ENCODE results near the gene MAPK7.

The MAPK7 gene

DNA sequence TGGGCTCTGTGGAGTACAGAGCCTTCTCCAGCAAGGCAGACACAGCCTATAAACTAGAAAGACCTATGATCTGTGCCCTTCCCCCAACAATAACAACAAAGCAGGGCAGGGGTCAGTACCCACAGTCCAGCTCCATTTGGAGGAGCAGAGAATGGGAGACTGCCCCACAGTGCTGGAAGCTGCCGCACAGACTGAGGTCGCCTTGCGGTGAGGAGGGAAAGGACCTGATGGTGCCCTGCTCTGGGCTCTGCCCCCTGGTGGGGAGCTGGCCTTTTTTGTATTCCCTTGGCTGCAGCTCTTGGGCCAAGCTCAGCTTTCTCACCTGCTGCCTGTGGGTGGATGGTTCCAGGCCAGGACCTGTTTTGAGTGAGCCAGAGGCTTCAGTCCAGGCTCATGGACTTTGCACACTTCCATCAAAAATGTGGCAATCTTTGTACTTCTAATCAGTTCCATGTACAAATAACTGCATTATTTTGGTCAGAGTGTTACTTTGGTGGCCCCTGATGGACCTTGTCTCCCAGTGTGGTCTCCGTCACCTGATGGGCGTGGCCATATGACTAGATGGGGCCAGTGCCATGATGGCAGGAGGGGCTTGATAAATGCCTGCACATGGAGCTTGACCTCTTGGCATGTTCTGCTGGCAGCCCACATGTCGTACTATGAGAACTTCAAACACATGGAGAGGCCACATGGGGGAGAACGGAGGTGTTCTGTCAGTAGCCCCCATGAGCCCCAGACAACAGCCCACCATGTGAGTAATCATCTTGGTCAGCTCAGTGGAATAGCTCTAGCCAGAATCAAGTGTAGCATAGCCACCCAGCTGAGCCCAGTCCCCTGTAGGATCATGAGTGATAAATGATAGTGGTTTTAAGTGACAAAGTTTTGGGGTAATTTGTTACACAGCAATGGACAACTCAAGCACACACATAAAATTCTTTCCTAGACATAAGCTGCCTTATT lies 40.0 kb upstream of the MAPK7 start:
- TF ChIP-seq GATA2 (IDR thresholded peaks at IDR 0.05; ENCODE audit: low read depth, low read length) (no peak), GATA3 (IDR thresholded peaks at IDR 0.05; ENCODE audit: low read depth, low read length) (no peak)

DNA sequence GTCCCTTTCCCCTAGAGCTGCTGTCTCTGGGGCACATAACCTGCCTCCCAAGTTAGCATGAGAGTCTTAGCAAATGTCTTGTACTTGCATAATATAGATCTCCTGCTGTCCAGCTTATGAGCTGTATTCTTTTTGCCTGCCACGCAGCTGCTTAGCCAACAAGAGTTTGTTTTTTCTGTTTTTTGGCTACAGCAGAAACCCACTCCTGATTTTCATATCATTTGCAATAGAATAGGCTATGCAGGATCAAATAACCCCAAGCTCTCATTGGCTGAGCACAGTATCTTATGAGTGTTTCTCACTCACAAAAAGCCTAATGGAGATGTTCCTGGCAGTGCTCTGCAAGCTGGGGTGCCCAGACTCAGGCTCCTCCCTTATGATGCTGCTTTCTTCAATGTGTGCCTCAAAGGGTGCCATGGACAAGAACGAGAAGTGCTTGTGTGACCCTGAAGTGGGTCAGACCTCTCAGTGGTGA lies 38.9 kb upstream of the MAPK7 start:
- no peak for TF ChIP-seq GATA2 (IDR thresholded peaks at IDR 0.05; ENCODE audit: low read depth, low read length)
- TF ChIP-seq GATA3 (IDR thresholded peaks at IDR 0.05; ENCODE audit: low read depth, low read length) = no peak

DNA sequence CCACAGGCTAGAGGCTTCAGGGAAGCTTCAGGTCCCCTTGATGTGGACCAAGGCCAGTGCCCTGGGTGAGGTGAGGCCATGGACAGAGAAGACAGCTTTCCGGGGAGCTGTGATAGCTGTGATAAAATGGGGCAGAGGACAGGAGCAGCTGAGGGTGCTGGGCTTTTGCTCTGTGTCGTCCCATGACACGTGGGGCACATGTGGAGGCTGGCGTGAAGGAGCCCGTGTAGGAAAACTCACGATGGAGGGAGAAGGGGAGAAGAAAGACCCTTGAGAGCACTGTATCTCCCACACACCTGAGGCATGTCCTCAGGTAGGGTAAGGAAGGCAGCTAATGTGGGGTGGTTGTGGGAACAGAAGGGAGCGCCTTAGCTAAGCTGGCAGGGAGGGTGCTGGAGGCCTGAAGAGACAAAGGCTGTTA lies 37.1 kb upstream of the MAPK7 start:
- TF ChIP-seq GATA2 (IDR thresholded peaks at IDR 0.05; ENCODE audit: low read depth, low read length) = no peak
- TF ChIP-seq GATA3 (IDR thresholded peaks at IDR 0.05; ENCODE audit: low read depth, low read length) = no peak

DNA sequence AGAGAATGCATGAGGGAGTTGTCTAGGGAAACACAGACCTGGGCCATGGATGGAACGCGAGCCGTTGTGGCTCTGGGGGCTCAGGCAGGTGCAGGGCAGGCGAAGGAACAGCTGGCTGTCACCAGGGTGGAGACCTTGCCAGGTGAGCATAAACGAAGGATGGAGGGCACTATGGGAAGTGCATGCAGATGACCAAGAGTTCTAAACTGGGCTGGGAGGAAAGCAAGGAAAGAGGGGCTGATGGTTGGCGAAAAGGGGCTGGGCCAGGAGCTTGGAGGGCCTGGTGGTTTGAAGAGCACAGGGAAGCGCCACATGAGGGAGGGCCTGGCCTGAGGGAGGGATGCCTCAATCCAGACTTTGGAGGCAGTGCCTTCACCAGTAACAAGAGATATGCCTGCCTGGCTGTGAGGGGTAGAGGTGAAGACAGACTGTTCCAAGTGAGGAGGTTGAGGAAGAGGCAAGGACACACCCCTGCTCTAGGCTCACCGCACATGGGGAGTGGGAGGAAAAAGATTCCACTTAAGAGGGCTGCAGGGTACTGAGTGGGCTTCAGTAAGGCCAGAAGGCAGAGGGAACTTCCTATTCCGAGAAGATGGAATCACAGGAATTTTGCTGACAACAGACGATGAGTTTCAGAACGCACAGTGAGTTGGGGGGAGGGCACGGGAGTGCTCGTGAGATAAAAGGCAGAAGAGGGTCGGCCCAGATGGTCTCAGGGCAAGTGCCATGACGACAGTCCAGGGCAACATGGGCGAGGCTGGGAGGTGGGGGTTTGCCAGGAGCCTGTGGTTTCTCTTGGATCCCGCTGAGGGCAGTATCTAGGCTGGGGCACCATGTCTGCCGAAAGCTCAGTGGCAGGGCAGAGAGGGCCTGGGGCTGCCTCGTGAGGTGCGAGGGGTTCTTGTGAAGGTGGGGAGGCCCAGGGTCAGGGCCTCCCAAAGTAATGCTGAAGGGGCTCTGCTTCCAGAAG lies 36.4 kb upstream of the MAPK7 start:
- no peak for TF ChIP-seq GATA2 (IDR thresholded peaks at IDR 0.05; ENCODE audit: low read depth, low read length)
- no peak for TF ChIP-seq GATA3 (IDR thresholded peaks at IDR 0.05; ENCODE audit: low read depth, low read length)

DNA sequence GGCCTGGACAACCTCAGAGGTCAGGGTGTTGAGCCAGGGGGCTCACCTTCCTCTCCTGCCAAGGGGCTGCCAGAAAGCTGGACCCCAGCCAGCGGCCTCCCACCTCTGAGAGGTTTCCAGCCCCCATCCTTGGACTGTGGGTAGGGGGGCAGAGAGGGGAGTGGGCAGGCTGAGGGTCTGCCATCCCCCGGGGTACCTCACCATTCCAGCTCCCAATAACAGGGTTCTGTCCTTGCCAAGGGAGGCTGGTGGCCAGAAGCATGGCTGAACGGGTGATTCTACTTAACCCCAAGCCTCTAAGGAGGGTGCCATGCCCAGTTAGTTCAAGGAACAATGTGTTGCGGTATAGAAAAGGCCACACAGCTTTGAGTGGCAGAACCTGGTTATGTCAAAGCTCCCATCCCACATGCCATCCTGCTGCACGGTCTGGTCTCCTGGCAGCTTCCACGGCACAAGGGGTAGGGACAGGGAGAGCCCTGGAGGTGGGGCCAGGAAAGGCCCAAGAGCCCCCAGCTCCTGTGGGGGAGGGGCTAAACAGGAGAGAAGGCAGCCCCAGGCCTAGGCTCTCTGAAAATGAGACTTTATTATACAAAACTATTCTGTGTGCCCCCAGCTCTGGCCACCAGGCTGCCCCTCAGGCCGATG lies 35.6 kb upstream of the MAPK7 start:
- TF ChIP-seq GATA2 (IDR thresholded peaks at IDR 0.05; ENCODE audit: low read depth, low read length) (no peak), GATA3 (IDR thresholded peaks at IDR 0.05; ENCODE audit: low read depth, low read length) (no peak)

DNA sequence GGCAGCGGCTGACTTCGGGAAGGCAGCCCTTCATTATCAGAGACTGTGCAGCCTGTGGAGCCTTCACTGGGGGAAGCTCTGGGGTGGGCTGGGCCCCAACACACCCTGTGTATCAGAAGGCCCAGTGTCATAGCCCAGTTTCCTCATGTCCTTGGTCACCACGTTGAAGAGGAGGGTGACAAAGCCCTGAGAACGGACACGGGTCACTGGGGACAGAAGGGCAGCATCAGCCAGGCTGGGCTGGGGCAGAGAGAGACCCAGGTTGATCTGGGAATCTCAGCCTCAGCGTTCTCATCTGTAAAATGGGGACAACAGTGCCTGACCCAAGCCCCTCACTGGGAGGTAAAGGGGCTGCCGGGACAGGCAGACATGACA lies 35.1 kb upstream of the MAPK7 start:
- no peak for TF ChIP-seq GATA3 (IDR thresholded peaks at IDR 0.05; ENCODE audit: low read depth, low read length)
- TF ChIP-seq GATA2 (IDR thresholded peaks at IDR 0.05; ENCODE audit: low read depth, low read length) = no peak

DNA sequence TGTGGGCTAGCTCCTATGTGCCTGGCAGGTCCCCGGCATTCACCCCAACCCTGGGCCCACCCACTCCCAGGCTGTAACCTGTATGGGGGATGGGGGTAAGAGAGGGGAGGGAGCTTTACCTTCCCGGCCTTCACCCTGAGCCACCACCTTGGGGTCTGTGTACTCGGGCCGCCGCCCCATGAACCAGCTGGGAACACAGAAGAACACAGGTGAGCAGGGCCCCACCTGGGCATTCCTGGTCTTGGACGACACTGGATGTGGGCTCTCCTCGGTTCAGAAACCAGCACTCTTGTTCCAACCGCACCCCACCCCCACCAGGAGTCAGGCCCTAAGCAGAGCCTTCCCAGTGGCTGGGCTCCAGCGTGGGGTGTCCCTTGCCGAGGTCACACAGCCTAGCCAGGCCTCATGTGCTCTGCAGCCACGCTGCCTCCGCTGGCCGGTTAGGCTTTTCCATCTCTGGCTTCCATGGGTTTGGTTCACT lies 34.6 kb upstream of the MAPK7 start:
- TF ChIP-seq GATA3 (IDR thresholded peaks at IDR 0.05; ENCODE audit: low read depth, low read length) = no peak

DNA sequence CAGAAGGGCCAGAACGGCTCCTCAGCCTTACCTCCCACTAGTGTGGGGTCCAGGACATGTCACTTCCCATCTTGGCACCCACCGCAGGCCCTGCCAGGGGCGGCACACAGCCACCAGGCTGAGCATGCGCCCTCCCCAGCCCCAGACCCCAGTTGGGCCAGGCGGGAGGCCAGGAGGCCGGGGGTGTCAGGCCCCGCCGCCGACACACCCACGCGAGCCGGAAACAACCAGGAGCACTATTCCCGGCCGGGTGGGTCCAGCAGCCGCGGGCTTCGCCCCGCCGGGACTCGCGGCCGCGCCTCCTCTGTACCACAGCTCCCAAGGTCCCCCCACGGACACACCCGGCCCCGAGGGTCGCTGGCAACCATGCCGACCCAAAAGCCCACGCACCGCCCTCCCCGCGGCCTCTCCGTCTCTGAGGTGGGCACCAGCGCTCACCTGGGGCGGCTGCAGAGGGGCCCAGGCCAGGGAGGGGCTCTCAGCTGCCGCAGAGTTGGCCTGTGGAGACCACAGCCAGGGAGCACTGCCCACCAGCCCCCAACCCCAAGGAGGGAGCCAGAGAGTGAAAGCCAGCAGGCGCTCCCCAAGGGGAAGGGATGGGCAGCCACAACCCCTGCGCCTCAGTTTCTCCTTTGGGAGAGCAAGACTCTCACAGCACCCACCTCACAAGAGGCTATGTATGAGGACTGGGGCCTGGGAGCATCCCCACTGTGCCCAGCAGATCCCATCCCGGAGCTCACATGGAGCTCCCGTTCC lies 33.8 kb upstream of the MAPK7 start:
- TF ChIP-seq GATA3 (IDR thresholded peaks at IDR 0.05; ENCODE audit: low read depth, low read length) (no peak), GATA2 (IDR thresholded peaks at IDR 0.05; ENCODE audit: low read depth, low read length) (no peak)

DNA sequence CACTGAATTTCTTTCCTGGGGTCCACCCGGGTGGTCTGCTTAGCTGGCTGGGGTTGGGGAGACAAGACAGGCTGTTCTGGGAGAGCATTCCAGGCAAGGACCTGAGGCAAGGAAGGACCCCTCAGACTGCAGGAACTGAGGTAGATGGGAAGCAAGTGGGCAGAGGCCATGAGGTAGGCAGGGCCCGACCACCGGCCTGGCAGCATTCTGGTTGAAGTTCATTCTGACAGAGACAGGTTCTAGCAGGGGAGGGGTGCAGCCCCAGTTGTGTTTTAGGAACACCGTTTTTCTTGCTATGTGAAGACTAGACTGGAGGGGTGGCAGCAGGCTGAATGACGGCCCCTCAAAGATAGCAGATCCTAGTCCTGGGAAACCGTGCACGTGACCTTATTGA lies 33.2 kb upstream of the MAPK7 start:
- TF ChIP-seq GATA2 (IDR thresholded peaks at IDR 0.05; ENCODE audit: low read depth, low read length) (no peak), GATA3 (IDR thresholded peaks at IDR 0.05; ENCODE audit: low read depth, low read length) (no peak)

DNA sequence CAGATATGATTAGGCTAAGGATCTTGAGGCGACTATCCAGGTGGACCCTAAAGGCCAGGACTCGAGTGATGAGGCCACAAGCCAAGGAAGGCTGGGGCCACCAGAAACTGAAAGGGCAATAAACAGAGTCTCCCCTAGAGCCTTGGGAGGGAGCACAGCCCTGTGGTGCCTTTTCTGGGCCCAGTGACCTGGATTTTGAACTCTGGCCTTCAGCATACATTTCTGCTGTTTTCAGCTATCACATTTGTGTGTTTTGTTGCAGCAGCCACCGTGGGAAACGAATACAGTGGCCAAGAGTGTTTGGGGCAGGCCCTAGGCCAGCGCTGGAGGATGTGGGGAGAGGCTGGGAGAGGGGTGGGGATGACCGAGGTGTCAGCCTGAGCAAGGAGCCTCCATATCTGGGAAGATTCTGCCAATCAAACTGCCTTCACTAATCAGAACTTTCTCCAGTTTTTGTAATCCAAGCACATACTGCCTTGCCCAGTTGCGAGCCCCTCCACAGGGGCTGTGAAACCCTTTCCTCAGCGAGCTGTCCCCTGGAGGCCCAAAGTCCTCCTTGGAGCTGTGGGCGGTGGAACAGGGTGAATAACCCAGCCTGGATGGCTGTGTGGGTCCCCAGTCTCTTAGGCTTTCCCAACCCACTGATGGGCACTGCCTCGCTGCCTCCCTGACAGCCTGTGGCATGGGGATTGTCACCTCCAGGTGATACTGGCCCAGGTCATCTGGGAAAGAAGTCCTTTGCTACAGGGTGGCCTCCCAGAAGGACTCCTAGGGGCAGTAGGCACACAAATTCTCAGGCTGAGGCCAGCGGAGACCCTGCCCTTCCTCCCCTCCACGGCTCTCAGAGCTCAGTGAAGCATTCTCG lies 32.6 kb upstream of the MAPK7 start:
- no peak for TF ChIP-seq GATA3 (IDR thresholded peaks at IDR 0.05; ENCODE audit: low read depth, low read length)
- no peak for TF ChIP-seq GATA2 (IDR thresholded peaks at IDR 0.05; ENCODE audit: low read depth, low read length)

DNA sequence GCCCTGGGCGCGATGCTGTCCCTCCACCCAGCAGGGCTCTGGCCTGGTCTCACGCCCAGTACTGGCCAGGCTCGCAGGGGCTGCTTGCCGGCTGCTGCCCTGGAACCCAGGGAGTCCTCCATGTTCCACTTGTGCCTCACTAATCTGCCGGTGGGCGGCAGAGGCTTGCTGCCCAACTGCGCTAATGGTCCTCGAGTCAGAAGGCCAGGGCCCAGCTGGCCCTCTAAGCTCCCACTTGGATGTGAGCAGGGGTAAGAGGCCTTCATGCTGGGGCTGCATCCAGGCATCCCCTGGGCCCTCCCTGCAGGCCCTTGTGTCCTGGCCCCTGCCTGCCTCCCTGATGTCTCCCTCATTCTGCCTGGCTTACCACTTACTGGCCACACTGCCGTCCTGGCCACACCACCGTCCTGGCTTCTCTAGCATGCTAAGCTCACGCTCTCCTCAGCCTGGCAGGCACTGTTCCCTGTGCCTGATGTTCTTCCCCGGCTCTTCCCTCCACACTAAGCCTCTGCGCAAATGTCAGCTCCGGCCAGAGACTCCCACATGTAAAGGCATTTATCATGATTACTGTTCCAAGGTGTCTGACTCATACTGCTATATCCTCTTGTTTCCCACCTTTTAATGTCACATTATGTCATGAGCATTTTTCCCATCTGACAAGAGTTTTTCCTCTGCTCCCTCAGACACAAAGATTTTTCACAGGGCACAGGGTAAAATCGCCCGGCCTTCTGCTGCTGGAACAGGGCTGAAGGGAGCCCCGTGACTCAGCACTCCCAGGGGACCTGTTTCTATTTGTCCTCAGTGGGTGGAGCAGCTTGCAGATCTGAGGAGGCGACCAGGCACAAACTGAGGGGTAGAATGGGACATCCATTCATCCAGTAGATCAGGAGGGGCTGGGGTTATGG lies 31.7 kb upstream of the MAPK7 start:
- TF ChIP-seq GATA2 (IDR thresholded peaks at IDR 0.05; ENCODE audit: low read depth, low read length) = no peak
- no peak for TF ChIP-seq GATA3 (IDR thresholded peaks at IDR 0.05; ENCODE audit: low read depth, low read length)
